ENCODE measurements around the gene NYNRIN. TPM values are rescaled to one million over a fixed set of nuclear protein-coding genes. Genes with fewer than 3 reads are reported as not detected.

The NYNRIN gene
- total RNA-seq, 1 experiment from 2014 or later: 0.27 TPM

- H3K9me2 ChIP-seq (ENCODE audit: insufficient read depth): no peaks in the 10 kb centered on the region
- ChIA-PET RAD21 (ENCODE audit: low non-redundant PET in 1 of 2, low total read pairs in 2 of 2, uncharacterized antibody in 2 of 2, unreplicated experiment in 2 of 2) (no interaction called here), POLR2A (interaction anchor here (1.0 kb wide), 1 partner anchor 23 kb away, joined by 3 read pairs; no protein-coding TSS in a partner anchor), CTCF (interaction anchor here (1.5 to 2.1 kb wide), 2 partner anchors 21 to 23 kb away, joined by 5 to 6 read pairs; partner anchors contain the start of genes CBLN3 and KHNYN)
- no peak for DNase-seq (ENCODE audit: low read depth, low spot score)
- H3K27ac ChIP-seq (ENCODE audit: low read depth, low read length): no peak overlapping the region
- H3K9me3 ChIP-seq (ENCODE audit: control insufficient read depth in 1 of 2, insufficient read depth in 1 of 2, low read depth in 1 of 2, low read length in 2 of 2): no peaks in the 10 kb centered on the region
- no peak for ATAC-seq
- H3K4me3 ChIP-seq (replicated peaks in 1 of 2; ENCODE audit: low read depth in 1 of 2, low read length in 2 of 2): no peak overlapping the region
- intact Hi-C loops (cut with micrococcal nuclease): no loop called here
- H4K20me1 ChIP-seq (ENCODE audit: insufficient read depth): no peaks in the 10 kb centered on the region
- no peak overlapping the region for H3K9ac ChIP-seq (ENCODE audit: low read length)
- no peak overlapping the region for H3K4me2 ChIP-seq (ENCODE audit: low read length)
- H3K27me3 ChIP-seq (ENCODE audit: insufficient read depth, low read length): no peaks in the 10 kb centered on the region
- no peaks in the 10 kb centered on the region for H3K4me1 ChIP-seq (ENCODE audit: control insufficient read depth in 1 of 2, insufficient read depth in 2 of 2, low read length in 2 of 2)
- TF ChIP-seq SRF (IDR thresholded peaks at IDR 0.05; ENCODE audit: low read depth) (no peak), ELF1 (IDR thresholded peaks at IDR 0.05; ENCODE audit: borderline replicate concordance, low read depth) (no peak), SIN3A (IDR thresholded peaks at IDR 0.05; ENCODE audit: low read depth) (no peak)
- H2AFZ ChIP-seq (ENCODE audit: low read depth, low read length, poor library complexity, severe bottlenecking): no peak overlapping the region
- no peaks in the 10 kb centered on the region for H3K79me2 ChIP-seq (ENCODE audit: insufficient read depth, low read length)
- BruUV-seq (replicated peaks): no TSS peak
- no peaks in the 10 kb centered on the region for H3K36me3 ChIP-seq (ENCODE audit: control insufficient read depth in 1 of 2, insufficient read depth in 2 of 2, low read length in 2 of 2)
Measured at GRCh38 chr14:24408764-24409163, 10.0 kb downstream of the NYNRIN start.

DNA sequence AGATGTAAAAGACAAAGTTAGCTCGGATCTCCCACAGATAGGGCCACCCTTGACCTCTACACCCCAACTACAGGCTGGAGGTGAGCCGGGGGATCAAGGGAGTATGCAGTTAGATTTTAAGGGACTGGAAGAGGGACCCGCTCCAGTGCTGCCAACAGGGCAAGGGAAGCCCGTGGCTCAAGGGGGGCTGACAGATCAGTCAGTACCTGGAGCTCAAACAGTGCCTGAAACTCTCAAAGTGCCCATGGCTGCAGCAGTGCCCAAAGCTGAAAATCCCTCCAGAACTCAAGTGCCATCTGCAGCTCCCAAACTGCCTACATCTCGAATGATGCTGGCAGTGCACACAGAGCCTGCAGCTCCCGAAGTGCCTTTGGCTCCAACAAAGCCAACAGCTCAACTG is 10.4 kb downstream of the NYNRIN start:
- POLR2A ChIA-PET: interaction anchor here (1.0 kb wide), 1 partner anchor 23 kb away, joined by 3 read pairs; no protein-coding TSS in a partner anchor
- H3K4me2 ChIP-seq (ENCODE audit: low read length): no peak overlapping the region
- RAD21 ChIA-PET (ENCODE audit: low non-redundant PET in 1 of 2, low total read pairs in 2 of 2, uncharacterized antibody in 2 of 2, unreplicated experiment in 2 of 2): no interaction called here
- H3K4me3 ChIP-seq (replicated peaks in 1 of 2; ENCODE audit: low read depth in 1 of 2, low read length in 2 of 2): no peak overlapping the region
- no peak overlapping the region for H2AFZ ChIP-seq (ENCODE audit: low read depth, low read length, poor library complexity, severe bottlenecking)
- no TSS peak for BruUV-seq (replicated peaks)
- H3K36me3 ChIP-seq (ENCODE audit: control insufficient read depth in 1 of 2, insufficient read depth in 2 of 2, low read length in 2 of 2): no peaks in the 10 kb centered on the region
- no peak overlapping the region for H3K27ac ChIP-seq (ENCODE audit: low read depth, low read length)
- no peaks in the 10 kb centered on the region for H4K20me1 ChIP-seq (ENCODE audit: insufficient read depth)
- no peaks in the 10 kb centered on the region for H3K27me3 ChIP-seq (ENCODE audit: insufficient read depth, low read length)
- H3K9ac ChIP-seq (ENCODE audit: low read length): no peak overlapping the region
- CTCF ChIA-PET: interaction anchor here (1.5 to 2.1 kb wide), 2 partner anchors 21 to 22 kb away, joined by 5 to 6 read pairs; partner anchors contain the start of genes CBLN3 and KHNYN
- DNase-seq (ENCODE audit: low read depth, low spot score): no peak
- H3K9me2 ChIP-seq (ENCODE audit: insufficient read depth): no peaks in the 10 kb centered on the region
- intact Hi-C loops (cut with micrococcal nuclease): no loop called here
- no peak for ATAC-seq
- H3K9me3 ChIP-seq (ENCODE audit: control insufficient read depth in 1 of 2, insufficient read depth in 1 of 2, low read depth in 1 of 2, low read length in 2 of 2): no peaks in the 10 kb centered on the region
- no peaks in the 10 kb centered on the region for H3K4me1 ChIP-seq (ENCODE audit: control insufficient read depth in 1 of 2, insufficient read depth in 2 of 2, low read length in 2 of 2)
- H3K79me2 ChIP-seq (ENCODE audit: insufficient read depth, low read length): no peaks in the 10 kb centered on the region
- TF ChIP-seq FOSL1 (IDR thresholded peaks at IDR 0.05; ENCODE audit: low read depth) (no peak), POLR2A (IDR thresholded peaks at IDR 0.05; ENCODE audit: borderline replicate concordance, extremely low read depth, insufficient read depth, insufficient read length) (no peak), JUND (IDR thresholded peaks at IDR 0.05) (no peak), SRF (IDR thresholded peaks at IDR 0.05; ENCODE audit: low read depth) (no peak), CBX3 (IDR thresholded peaks at IDR 0.05; ENCODE audit: low read depth) (no peak), YY1 (IDR thresholded peaks at IDR 0.05; ENCODE audit: extremely low read depth, insufficient replicate concordance, low read depth, low read length) (no peak), EZH2 (IDR thresholded peaks at IDR 0.05) (no peak), ZNF274 (IDR thresholded peaks at IDR 0.05; ENCODE audit: low read depth, low read length) (no peak), ZFX (IDR thresholded peaks at IDR 0.05) (no peak), ATF3 (IDR thresholded peaks at IDR 0.05) (no peak), POLR2AphosphoS5 (IDR thresholded peaks at IDR 0.05; ENCODE audit: low read depth, low read length) (no peak), RAD21 (IDR thresholded peaks at IDR 0.05; ENCODE audit: low read depth) (no peak), ELF1 (IDR thresholded peaks at IDR 0.05; ENCODE audit: borderline replicate concordance, low read depth) (no peak), SIN3A (IDR thresholded peaks at IDR 0.05; ENCODE audit: low read depth) (no peak)
- TF ChIP-seq, protein P1, sequence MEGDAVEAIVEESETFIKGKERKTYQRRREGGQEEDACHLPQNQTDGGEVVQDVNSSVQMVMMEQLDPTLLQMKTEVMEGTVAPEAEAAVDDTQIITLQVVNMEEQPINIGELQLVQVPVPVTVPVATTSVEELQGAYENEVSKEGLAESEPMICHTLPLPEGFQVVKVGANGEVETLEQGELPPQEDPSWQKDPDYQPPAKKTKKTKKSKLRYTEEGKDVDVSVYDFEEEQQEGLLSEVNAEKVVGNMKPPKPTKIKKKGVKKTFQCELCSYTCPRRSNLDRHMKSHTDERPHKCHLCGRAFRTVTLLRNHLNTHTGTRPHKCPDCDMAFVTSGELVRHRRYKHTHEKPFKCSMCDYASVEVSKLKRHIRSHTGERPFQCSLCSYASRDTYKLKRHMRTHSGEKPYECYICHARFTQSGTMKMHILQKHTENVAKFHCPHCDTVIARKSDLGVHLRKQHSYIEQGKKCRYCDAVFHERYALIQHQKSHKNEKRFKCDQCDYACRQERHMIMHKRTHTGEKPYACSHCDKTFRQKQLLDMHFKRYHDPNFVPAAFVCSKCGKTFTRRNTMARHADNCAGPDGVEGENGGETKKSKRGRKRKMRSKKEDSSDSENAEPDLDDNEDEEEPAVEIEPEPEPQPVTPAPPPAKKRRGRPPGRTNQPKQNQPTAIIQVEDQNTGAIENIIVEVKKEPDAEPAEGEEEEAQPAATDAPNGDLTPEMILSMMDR (IDR thresholded peaks at IDR 0.05 in 2 of 3, conservative IDR thresholded peaks at IDR 0.05 in 1 of 3; ENCODE audit: borderline replicate concordance in 1 of 3, insufficient read depth in 1 of 3, low read depth in 2 of 3, low read length in 2 of 3): no peak
- TF ChIP-seq, protein P2, sequence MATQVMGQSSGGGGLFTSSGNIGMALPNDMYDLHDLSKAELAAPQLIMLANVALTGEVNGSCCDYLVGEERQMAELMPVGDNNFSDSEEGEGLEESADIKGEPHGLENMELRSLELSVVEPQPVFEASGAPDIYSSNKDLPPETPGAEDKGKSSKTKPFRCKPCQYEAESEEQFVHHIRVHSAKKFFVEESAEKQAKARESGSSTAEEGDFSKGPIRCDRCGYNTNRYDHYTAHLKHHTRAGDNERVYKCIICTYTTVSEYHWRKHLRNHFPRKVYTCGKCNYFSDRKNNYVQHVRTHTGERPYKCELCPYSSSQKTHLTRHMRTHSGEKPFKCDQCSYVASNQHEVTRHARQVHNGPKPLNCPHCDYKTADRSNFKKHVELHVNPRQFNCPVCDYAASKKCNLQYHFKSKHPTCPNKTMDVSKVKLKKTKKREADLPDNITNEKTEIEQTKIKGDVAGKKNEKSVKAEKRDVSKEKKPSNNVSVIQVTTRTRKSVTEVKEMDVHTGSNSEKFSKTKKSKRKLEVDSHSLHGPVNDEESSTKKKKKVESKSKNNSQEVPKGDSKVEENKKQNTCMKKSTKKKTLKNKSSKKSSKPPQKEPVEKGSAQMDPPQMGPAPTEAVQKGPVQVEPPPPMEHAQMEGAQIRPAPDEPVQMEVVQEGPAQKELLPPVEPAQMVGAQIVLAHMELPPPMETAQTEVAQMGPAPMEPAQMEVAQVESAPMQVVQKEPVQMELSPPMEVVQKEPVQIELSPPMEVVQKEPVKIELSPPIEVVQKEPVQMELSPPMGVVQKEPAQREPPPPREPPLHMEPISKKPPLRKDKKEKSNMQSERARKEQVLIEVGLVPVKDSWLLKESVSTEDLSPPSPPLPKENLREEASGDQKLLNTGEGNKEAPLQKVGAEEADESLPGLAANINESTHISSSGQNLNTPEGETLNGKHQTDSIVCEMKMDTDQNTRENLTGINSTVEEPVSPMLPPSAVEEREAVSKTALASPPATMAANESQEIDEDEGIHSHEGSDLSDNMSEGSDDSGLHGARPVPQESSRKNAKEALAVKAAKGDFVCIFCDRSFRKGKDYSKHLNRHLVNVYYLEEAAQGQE (IDR thresholded peaks at IDR 0.05; ENCODE audit: low read depth): no peak

Measured in HCT116 (cell line).